ENCODE data around the gene STT3B. TPM values are rescaled to one million over a fixed set of nuclear protein-coding genes. Genes with fewer than 3 reads are reported as not detected.

The STT3B gene
- total and polyA plus RNA-seq, 2 of the 4 experiments (the other 2 are of a cell fraction) = 45.5 to 86.4 TPM

DNA sequence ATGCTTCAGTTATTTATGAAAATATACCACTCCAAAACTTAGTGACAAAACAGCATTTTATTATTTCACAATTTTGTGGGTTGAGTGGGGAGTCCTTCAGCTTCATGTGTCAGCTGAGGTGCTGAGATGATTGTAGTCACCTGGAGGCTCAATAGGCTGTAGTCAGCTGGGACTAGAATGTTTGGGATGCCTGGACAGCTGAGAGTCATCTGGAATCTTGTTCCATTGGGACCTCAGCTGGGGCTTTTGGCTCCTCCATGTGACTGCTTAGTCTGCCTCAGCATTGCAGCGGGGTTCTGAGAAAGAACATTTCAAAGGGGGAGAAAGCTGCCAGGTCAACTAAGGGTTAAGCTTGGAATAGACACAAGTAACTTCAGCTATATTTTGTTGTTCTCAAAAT lies 13.4 kb downstream of the STT3B start:
- Histone ChIP-seq H2BK20ac (ENCODE audit: low read depth, low read length) (no peak overlapping the region), H3K9me3 (ENCODE audit: control insufficient read depth, insufficient read depth, low read length) (no peaks in the 10 kb centered on the region), H2BK5ac (ENCODE audit: low read depth, low read length, poor library complexity, severe bottlenecking) (no peak overlapping the region), H3K27ac (ENCODE audit: insufficient read depth, low read length) (no peak overlapping the region), H2AK5ac (ENCODE audit: low read depth, low read length) (no peak overlapping the region), H3K4me3 (ENCODE audit: insufficient read depth, low read depth, low read length) (no peak overlapping the region), H4K91ac (ENCODE audit: insufficient read depth, low read depth, low read length) (no peak overlapping the region), H3K27me3 (ENCODE audit: control insufficient read depth, insufficient read depth, low read length) (no peaks in the 10 kb centered on the region), H2AK9ac (replicated peaks; ENCODE audit: low read depth, low read length, poor library complexity) (no peak overlapping the region), H3K79me1 (ENCODE audit: low read depth in 1 of 2, low read length in 2 of 2) (peaks cover 7 to 50% of the 10 kb centered on the region in 2 experiments; a peak in 3 of 4 replicates), H2AFZ (replicated peaks; ENCODE audit: low read length, poor library complexity) (no peak overlapping the region), H3K9me1 (ENCODE audit: insufficient read depth, low read length) (peaks cover 10% of the 10 kb centered on the region), H4K20me1 (ENCODE audit: insufficient read depth, low read length) (peaks cover 45% of the 10 kb centered on the region), H3K4ac (ENCODE audit: low read depth, low read length) (no peak overlapping the region), H3K36me3 (ENCODE audit: control insufficient read depth, insufficient read depth, low read length) (no peaks in the 10 kb centered on the region), H4K8ac (ENCODE audit: low read depth in 2 of 2, low read length in 2 of 2) (no peak overlapping the region), H4K5ac (ENCODE audit: low read depth, low read length) (no peak overlapping the region), H2BK120ac (ENCODE audit: low read depth, low read length) (no peak overlapping the region), H3K4me1 (ENCODE audit: control insufficient read depth, insufficient read depth, low read length) (peaks cover 6% of the 10 kb centered on the region), H3K9ac (ENCODE audit: low read depth, low read length) (no peak overlapping the region), H2BK15ac (ENCODE audit: low read depth, low read length) (no peak overlapping the region), H3K18ac (ENCODE audit: low read depth, low read length) (no peak overlapping the region), H3K4me2 (ENCODE audit: low read depth, low read length) (no peak overlapping the region), H3K56ac (ENCODE audit: extremely low read depth, insufficient read depth, low read length) (no peak overlapping the region), H3K14ac (replicated peaks; ENCODE audit: low read depth, low read length) (no peak overlapping the region; the same call in 1 of the 2 replicates), H3K23ac (ENCODE audit: low read depth, low read length) (no peak overlapping the region)
- peak; percentile 32 for DNase-seq
- ATAC-seq (ENCODE audit: low read depth) = peak; percentile 61
- TF ChIP-seq RFX5 (IDR thresholded peaks at IDR 0.05; ENCODE audit: low read depth, low read length) (no peak), CTCF (conservative IDR thresholded peaks at IDR 0.05; ENCODE audit: low read depth, low read length) (no peak), POLR2A (IDR thresholded peaks at IDR 0.05; ENCODE audit: low read depth, low read length) (no peak)
- ChIA-PET CTCF (interaction anchor here (0.5 to 0.7 kb wide), 2 partner anchors 480 to 1527 kb away, joined by 3 to 5 read pairs; no protein-coding TSS in a partner anchor), POLR2A (ENCODE audit: unreplicated experiment) (interaction anchor here (0.6 to 1.0 kb wide), 2 partner anchors 14 to 425 kb away, joined by 3 read pairs; partner anchors contain the start of gene STT3B)
- intact Hi-C loops (cut with micrococcal nuclease) = no loop called here
- BruUV-seq (replicated peaks) = no TSS peak
- WGBS, 2 experiments (ENCODE audit: extremely low coverage in 2 of 2, insufficient read length in 1 of 2) = no CpG with 5 or more reads among the region's 1 CpG
- in situ Hi-C loops (cut with MboI; ENCODE audit: low sequenced_read_pairs) = loop anchor here (10.0 kb wide), 1 partner anchor 219 kb away; no protein-coding TSS in a partner anchor
- dilution Hi-C loops (cut with HindIII; ENCODE audit: low sequenced_read_pairs, unreplicated experiment) = no loop called here
